Suppressor macrophage treated with lipopolysaccharide for 4 hours (primary cell): ENCODE measurements around the gene HTT.

ENCODE experiments used
- DNase-seq: peaks from one replicate; pipeline ENCODE4 v3.0.0-alpha.2; 2020

Gene HTT

DNA sequence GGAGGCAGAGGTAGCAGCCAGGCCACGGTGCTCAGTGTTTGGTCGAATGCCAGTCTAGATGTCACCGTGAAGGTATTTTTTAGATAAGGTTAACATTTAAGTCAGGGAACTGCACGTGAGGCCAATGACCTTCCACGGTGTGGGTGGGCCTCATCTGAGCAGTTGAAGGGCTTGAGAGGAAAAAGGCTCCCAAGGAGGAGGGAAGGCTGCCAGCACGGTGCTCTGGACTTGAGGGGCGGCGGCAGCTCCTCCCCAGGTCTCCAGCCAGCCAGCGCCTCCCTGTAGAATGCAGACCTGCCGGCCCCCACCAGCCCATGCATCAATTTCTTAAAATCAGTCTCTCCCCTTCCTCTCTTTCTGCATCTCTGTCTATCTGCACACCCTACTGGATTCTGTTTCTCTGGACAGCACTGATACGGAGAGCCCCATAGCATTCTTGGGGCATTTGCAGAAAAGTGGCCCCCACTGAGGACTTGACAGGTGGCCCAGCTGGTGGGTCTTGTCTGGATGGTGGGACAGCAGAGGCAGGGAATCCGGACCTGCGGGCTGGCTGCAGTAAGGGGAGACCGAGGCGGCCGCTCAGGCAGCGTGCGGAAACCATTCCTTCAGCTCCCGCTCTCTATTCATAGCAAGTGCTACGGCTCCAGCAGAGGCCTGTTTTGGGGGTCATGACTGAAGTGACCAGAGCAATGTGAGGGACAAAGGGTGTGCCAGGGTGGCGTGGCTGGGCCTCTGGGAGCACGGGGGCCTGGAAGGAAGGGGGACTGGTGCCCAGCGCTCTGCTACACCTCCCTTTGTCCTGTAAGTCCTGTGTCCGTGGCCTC, 210.5 kb downstream of the HTT start:
- no peak for DNase-seq

GRCh38 chr4:3285558-3286334, 211.3 kb downstream of the HTT start:
- peak; percentile 91 for DNase-seq

DNA sequence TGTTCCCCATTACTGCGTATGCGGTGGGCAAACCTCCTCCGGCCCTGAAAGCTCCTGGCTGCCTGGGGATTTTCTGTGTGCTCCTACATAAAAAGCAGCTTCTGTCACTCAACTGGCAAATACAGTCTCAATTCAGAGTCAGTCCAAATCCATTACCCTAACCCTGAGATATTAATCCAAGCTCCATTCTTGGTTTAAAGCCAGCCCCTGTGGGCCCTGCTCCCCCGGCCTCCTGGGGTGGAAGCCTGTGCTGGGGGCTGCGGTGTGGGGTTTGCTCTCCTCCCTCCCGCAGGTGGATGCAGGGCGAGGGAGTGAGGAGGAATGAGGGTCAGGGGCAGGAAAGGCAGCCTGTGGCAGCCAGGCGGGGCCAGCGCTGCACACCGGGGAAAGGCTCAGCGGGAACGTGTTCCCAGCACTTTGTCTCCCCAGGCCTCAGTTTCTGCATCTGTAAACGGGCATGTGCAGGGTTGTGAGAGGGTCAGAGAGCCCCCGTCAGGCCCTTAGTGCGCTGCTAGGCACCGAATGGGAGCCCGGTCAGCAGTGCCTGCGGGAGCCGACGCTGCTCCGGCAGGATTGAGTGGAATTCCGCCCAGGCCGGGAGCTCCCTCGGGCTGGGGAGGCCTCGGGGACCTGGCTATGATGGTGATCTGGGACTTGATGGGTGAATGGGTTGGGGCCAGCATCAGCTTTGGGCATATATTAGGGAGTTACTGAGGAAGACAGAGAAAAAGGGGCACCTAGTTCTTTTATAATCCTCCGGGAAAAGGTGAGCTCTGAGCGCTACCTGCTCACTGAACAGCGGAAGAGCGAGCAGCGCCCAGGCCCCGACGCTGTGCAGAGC, 212.1 kb downstream of the HTT start:
- DNase-seq = no peak

- no peak for DNase-seq
Measured at GRCh38 chr4:3287271-3287971, 212.9 kb downstream of the HTT start.

GRCh38 chr4:3287972-3288570, 213.6 kb downstream of the HTT start:
- DNase-seq = no peak

- DNase-seq = no peak
Measured at GRCh38 chr4:3288571-3289094, 214.2 kb downstream of the HTT start.

DNA sequence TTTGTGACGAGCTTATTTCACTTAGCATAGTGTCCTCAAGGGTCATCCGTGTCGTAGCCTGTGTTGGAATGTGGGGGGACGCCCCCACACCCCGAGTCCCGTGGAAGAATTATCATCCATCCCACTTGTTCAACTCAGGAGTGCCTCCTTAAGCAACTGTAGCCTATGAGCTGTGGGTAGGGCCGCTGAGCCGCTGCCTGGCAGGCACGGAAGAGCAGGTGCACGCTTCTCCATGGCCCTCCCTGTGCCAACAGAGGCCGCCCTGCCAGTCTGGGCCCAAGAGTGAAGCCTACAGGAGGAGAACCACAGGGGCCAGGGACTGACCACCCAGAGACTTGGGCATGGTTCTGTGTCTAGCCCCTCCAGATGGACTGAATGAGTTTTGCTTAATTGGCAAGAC, 216.0 kb downstream of the HTT start:
- no peak for DNase-seq

GRCh38 chr4:3290889-3291321, 216.4 kb downstream of the HTT start:
- no peak for DNase-seq

DNA sequence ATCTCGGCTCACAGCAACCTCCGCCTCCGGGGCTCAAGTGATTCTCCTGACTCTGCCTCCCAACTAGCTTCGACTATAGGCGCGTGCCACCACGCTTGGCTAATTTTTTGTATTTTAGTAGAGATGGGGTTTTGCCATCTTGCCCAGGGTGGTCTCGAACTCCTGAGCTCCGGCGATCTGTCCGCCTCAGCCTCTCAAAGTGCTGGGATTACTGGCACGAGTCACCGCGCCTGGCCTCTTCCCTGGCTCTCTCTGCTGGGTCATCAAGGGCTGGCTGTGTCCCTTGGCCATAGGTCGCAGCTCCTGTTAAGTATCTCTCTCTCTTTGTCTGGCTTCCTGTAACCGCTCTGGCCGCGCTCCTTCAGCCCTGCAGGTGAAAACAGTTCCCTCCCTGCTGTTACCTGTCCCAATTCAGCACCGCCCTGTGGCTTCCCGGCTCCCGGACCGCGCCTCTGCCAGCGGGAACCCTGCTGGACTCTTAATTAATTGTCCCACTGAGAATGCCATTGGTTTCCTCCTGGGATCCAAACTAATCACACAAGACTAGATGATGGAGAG, 217.0 kb downstream of the HTT start:
- DNase-seq = no peak

- DNase-seq = peak; percentile 59
Measured at GRCh38 chr4:3291969-3292570, 217.6 kb downstream of the HTT start.

DNA sequence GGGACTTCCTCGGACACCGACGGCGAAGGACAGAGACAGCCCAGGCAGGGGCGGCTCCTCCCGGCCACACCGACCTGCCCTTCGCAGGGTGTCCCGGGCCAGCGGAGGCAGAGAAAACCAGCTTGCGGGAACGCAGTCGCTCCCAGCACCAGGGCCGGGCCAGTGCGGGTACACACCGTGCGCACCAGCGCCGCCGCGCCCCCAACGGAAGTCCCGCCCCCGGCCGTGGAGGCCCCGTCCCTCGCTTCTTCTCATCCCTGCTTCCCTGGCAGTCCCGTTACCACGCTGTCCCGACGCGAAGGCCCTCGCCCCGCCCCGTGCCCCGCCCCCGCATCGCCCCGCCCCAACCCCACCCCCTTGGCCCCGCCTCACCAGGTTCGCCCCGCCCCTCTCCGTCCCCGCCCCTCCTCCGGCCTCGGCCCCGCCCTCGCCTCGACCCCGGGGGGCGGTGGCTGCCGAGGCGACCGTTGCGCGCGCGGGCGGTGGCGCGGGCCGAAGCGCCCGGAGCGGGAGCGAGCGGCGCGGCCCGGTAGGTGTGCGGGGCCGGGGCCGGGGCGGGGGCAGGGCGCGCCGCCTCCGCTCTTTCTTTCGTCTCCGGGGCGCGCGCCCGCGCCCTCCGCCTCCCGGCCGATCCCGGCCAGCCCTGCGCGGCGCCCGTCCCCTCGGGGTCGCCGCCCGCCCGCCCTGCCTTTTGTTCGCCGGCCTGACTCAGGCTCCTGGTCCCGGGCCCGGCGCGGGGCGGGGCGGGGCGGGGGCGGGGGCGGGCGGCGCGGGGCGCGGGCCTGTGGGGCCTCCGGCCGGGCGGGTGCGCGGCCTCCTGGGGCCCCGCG, 218.3 kb downstream of the HTT start, which contains the start of gene RGS12:
Gene RGS12 (plus strand): TSS at position 451 of the 830 bp plus-strand sequence. CDS start 23,150 bp downstream, outside the sequence.
- peak; percentile 96 for DNase-seq
